Measurements from ENCODE around the gene B3GNT8. TPM values are rescaled to one million over a fixed set of nuclear protein-coding genes. Genes with fewer than 3 reads are reported as not detected.

Gene B3GNT8
- total RNA-seq, 1 donor from 2014 or later = 3.0 TPM

DNA sequence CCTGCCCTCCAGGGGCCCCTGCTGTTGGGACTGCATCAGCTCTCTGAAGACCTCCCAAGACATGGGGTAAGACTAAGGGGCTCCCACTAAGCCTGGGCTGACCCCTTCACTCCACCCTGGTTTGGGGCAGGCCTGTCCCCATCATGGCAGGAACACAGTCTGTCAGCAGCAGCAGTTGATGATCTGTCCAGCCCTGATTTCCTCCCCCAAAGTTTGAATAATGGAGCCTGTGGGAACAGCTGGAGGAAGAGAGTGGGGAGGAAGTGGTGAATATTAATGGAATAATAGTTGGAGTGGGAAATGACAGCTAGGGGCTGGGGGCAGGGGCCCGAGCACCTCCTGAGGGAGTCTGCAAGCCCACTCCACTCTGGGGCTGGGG lies 1.3 kb upstream of the B3GNT8 start:
- Mint-ChIP-seq H3K4me1 (ENCODE audit: low read depth, unreplicated experiment) (peaks cover 14% of the 10 kb centered on the region), H3K9me3 (ENCODE audit: unreplicated experiment) (no peaks in the 10 kb centered on the region), H3K27me3 (ENCODE audit: low read depth, unreplicated experiment) (no peaks in the 10 kb centered on the region), H3K36me3 (ENCODE audit: low read depth, unreplicated experiment) (peaks cover 11% of the 10 kb centered on the region), H3K27ac (ENCODE audit: unreplicated experiment) (no peak overlapping the region), H3K4me3 (ENCODE audit: unreplicated experiment) (peak overlapping the region; percentile 64)
- Histone ChIP-seq H3K9me3 (ENCODE audit: insufficient read depth, low read depth, low read length) (no peaks in the 10 kb centered on the region), H3K79me2 (ENCODE audit: insufficient read depth, low read length) (no peaks in the 10 kb centered on the region), H3K36me3 (ENCODE audit: insufficient read depth, low read length) (peaks cover 9% of the 10 kb centered on the region), H3K27me3 (ENCODE audit: insufficient read depth, low read length) (no peaks in the 10 kb centered on the region), H3K4me1 (ENCODE audit: insufficient read depth, low read length) (peaks cover 9% of the 10 kb centered on the region), H3K4me3 (ENCODE audit: insufficient read depth, low read depth, low read length) (no peak overlapping the region), H3K9ac (ENCODE audit: low read length) (no peak overlapping the region), H2AFZ (ENCODE audit: low read depth, low read length) (no peak overlapping the region), H4K20me1 (ENCODE audit: insufficient read depth, low read length) (peaks cover 3% of the 10 kb centered on the region), H3K4me2 (ENCODE audit: low read length) (peak overlapping the region; percentile 80), H3K27ac (ENCODE audit: low read depth, low read length) (no peak overlapping the region)
- FAIRE-seq (no peak), DNase-seq (ENCODE audit: low read depth) (no peak)
- no peak for TF ChIP-seq EZH2 (IDR thresholded peaks at IDR 0.05; ENCODE audit: insufficient read depth, low read length)
- TF ChIP-seq, protein P1, sequence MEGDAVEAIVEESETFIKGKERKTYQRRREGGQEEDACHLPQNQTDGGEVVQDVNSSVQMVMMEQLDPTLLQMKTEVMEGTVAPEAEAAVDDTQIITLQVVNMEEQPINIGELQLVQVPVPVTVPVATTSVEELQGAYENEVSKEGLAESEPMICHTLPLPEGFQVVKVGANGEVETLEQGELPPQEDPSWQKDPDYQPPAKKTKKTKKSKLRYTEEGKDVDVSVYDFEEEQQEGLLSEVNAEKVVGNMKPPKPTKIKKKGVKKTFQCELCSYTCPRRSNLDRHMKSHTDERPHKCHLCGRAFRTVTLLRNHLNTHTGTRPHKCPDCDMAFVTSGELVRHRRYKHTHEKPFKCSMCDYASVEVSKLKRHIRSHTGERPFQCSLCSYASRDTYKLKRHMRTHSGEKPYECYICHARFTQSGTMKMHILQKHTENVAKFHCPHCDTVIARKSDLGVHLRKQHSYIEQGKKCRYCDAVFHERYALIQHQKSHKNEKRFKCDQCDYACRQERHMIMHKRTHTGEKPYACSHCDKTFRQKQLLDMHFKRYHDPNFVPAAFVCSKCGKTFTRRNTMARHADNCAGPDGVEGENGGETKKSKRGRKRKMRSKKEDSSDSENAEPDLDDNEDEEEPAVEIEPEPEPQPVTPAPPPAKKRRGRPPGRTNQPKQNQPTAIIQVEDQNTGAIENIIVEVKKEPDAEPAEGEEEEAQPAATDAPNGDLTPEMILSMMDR (IDR thresholded peaks at IDR 0.05; ENCODE audit: insufficient read depth, low read depth, low read length) = no peak

DNA sequence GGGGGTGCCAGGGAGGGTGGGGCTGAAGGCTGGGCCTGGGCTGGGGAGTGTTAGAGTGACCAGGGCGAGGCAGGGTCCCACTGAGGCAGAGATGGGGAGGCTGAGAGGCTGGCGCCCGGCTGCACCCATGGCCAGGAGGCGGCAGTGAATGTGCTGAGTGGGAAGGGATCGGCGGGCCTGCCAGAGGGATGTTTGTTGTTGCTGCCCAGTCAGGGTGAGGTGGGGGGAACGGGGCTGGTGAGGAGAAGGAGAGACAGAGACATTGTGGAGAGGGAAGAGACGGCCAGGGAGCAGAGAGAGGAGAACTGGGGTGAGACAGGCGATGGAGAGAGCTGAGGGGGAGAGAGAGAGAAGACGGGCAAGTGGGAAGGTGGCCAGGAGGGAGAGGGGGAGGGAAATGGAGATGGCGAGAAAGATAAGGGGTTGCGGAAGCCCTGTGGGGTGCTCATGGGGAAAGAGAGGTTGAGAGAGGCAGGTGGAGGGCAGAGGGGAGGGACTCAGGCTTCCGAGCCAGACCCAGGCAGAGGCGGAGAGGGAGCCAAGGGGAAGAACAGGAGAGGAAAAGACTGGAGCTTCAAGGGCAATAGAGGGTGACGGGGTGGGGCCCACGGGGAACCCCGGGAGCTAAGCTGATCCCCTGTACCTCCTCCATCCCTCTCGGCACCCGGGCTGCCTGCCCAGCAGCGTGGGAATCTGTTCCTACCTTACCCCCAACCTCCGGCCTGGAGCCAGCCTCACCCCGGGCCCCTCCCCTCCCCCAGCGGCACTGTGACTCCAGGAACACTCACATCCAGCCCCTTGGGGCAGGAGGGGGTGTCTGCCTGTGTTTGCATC lies 690 bp upstream of the B3GNT8 start:
- TF ChIP-seq EZH2 (IDR thresholded peaks at IDR 0.05; ENCODE audit: insufficient read depth, low read length) = no peak
- TF ChIP-seq, protein P1 (IDR thresholded peaks at IDR 0.05; ENCODE audit: insufficient read depth, low read depth, low read length) = no peak
- Mint-ChIP-seq H3K36me3 (ENCODE audit: low read depth, unreplicated experiment) (peaks cover 11% of the 10 kb centered on the region), H3K4me1 (ENCODE audit: low read depth, unreplicated experiment) (peaks cover 14% of the 10 kb centered on the region), H3K9me3 (ENCODE audit: unreplicated experiment) (no peaks in the 10 kb centered on the region), H3K27me3 (ENCODE audit: low read depth, unreplicated experiment) (no peaks in the 10 kb centered on the region), H3K27ac (ENCODE audit: unreplicated experiment) (peak overlapping the region; percentile 34), H3K4me3 (ENCODE audit: unreplicated experiment) (peak overlapping the region; percentile 77)
- Histone ChIP-seq H3K79me2 (ENCODE audit: insufficient read depth, low read length) (no peaks in the 10 kb centered on the region), H3K4me1 (ENCODE audit: insufficient read depth, low read length) (peaks cover 9% of the 10 kb centered on the region), H3K4me2 (ENCODE audit: low read length) (peak overlapping the region; percentile 80), H3K9me3 (ENCODE audit: insufficient read depth, low read depth, low read length) (no peaks in the 10 kb centered on the region), H3K27me3 (ENCODE audit: insufficient read depth, low read length) (no peaks in the 10 kb centered on the region), H4K20me1 (ENCODE audit: insufficient read depth, low read length) (peaks cover 3% of the 10 kb centered on the region), H3K36me3 (ENCODE audit: insufficient read depth, low read length) (peaks cover 9% of the 10 kb centered on the region), H3K4me3 (ENCODE audit: insufficient read depth, low read depth, low read length) (no peak overlapping the region), H2AFZ (ENCODE audit: low read depth, low read length) (peak overlapping the region; percentile 52), H3K9ac (ENCODE audit: low read length) (peak overlapping the region; percentile 58), H3K27ac (ENCODE audit: low read depth, low read length) (no peak overlapping the region)
- FAIRE-seq = no peak
- no peak for DNase-seq (ENCODE audit: low read depth)

Measured in astrocyte (in vitro differentiated cells and primary cell).